ENCODE measurements around the gene FAM222A.

Gene FAM222A

DNA sequence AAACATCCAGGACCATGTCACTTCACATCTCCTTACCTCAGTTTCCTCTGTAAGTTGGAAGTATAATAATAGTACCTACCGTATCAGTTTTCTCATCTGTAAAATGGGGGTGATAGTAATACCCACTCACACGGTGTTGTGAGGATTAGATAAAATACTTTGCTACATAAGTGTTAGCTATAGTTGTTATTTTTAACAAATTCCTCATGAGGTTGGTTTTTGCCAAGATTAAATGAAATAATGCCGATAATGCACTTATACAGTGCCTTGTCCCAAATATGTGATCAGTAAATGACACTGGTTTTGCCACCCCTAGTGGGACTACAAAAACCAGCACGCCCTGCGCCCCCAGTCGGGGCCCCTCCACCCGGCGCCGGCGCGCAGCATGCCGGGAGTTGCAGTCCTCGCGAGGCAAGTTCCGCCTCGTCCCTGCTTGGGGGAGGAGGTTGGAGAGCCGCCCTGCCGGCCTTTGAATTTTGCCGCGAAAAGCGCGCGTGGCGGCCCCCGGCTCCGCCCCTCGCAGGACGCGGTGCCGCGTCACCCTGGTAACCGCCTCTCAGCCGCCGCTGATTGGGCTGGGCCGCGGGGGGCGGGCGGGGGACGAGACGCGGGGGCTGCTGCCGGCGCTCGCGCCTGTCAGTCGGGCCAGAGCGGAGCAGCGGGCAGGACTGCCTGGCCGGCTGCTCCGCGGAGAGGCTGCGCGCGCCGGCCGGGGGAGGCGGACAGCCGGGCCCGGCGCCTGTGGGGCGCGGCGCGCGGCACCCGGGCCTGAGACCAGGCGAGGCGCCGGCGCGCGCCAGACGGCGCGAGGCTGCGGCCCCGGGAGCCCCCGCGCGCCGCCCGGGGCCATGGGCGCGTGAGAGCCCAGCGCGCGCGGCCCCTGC is at the start of gene FAM222A:
Gene FAM222A (plus strand): TSS at position 639 of the 884 bp plus-strand sequence. CDS start 30,322 bp downstream, outside the sequence.
- DNase-seq, result peak; percentile 98

DNA sequence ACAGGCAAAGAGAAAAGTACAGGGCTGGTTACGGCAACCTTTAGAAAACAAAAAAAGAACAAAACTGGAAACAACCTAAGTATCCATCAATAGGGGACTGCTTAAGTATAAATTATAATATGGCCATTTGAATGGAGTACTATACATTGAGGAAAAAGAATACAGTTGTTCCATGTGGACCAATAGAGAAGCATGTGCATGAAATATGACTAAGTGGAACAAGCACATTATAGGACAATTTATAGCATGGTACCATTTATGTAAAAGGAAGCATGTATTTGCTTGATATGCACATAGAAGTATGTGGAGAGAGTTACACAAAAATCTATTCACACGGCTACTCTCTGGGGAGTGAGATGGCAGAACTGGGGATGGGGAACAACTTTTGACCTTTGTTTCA is 49.2 kb upstream of the FAM222A start:
- DNase-seq, result no peak

DNA sequence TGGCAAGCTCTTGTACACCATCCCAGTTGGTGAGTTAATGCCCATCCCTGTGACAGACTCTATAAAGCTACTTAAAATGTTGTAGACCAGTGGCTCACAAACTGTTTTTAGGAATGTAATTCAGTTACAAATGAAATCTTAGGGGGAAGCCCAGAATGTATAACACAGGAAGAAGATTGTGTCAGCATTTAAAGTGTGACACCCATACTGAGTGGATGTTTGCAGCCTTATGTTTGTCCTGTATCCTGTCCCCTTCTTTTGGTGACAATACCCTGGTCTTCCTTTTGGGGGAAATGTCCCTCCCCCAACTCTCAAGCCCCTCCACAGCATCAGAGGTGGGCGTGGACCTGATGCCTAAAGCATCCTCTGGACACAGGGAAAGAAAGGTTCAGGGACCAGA is 47.6 kb upstream of the FAM222A start:
- no peak for DNase-seq

DNA sequence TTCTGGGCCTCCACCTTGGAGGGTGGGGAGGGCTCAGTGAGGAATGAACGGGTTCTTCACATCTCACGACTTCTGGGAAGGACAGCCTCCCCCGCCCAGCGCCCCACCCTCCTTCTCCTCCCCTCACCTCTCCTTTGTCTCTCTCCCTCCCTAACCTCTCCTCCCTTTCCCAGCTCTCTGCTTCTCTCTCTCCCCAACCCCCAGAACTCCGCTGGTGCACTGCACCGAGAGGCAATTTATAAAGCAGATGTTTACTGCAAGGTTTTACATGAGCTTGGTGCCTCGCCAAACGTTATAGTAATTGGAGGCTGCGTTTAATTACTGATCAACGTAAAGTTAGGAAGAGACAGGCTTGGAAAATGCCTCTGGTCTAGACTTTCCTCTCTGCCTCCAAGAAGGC is 42.9 kb upstream of the FAM222A start:
- no peak for DNase-seq

DNA sequence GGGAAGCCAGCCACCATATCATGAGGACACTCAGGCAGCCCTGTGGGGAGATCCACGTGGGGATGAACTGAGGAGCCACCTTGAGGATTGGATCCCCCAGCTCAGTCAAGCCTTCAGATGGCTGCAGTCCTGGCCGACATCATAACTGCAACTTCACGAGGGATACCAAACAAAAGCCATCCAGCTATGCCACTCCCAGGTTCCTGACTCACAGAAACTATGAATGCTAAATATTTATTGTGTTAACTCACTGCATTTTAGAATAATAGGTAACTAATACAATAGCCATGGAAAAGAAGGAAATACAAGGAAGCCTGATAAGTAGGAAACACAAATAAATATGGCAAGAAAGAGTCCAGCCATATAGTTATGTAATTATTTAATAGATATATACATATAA is 42.1 kb upstream of the FAM222A start:
- DNase-seq, result no peak

DNA sequence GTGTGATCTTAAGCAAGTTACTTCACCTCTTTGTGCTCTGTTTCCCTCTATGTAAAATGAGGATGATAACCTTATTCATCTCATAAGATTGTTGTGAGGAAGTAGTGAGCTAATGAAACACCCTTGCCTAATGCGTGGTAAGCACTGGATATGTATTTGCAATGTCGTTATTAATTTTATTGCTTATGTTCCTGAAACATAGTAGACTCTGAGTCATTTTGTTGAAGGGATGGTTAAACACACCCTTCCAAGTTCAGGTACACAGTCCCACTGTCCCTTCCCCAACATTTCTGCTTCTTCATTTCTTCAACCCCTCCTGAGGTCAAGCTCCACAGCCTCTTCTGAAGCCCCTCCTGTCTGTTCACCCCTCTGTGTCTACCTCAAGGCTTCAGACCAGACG is 40.2 kb upstream of the FAM222A start:
- DNase-seq, result no peak

DNA sequence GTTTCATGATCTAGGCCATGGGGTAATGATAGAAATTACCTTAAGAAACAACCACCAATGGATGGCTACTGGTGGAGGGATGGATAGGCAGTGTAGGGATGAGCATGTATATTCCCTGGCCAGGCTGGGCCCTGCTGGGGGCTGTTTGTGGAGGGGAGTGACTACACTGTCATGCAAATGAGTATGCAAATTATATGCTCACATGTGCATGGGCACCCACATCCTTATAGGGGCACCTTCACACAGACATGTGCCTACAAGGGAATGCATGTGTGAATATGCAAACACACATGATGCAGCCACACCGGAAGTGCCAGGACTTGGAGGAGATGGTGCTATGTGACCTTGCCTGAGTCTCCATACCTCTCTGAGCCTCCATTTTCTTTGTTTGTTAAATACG is 39.7 kb upstream of the FAM222A start:
- no peak for DNase-seq

DNA sequence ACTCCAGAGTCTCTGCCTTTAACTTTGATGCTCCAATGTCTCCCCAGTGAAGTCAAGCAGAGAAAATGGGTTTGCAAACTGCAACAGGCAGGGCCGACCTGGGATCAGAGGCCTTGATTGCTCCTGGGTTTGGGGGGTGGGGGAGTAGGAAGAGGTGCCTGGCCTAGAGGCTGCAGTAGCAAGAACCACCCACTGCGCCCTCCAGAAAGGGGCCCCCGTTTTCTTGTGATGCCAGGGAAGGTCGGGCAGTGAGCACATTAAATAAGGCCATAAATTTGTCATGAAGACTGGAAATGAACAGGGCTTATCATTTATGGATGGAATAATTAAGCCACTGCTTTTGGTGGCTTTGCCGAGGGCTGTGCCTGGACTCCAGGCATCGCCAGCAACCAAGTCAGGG is 38.2 kb upstream of the FAM222A start:
- no peak for DNase-seq

DNA sequence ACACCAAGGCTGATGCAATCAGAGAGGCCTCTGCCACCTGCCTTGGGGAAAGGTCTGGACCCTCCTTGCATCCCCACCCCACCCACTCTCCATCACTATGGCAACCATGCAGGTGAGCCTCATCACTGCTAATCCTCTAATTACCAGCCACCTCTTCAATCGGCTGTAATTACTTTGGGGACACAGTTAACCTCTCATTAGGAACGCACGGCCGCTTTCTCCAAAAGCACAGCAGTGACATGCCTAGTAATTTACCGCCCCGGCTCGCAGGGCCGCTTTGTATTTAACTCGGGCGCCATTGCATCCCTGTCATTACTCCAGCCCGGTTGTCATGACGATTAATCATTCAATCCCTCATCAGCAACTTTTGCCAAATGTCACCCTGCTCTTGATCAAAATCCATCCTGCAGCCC is 36.3 kb upstream of the FAM222A start:
- no peak for DNase-seq

DNA sequence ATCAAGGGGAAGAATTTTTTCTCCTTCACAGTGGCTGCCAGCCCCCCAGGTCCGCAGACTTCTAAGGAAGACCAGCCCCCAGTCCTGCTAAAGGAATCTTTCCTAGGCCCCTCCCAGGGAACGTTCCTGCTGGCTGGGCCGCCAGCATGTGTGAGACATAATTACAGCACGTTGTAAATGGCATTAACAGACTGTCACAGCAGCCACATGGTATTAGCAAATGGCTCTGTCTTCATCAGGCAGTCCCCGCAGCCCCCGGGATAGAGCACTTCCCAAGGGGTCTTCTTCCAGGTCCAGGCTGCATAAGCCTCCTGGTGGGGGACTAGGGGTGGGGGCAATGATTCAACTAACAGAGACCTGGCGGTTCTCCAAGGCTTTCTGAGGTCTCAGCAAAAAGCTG is 34.9 kb upstream of the FAM222A start:
- no peak for DNase-seq

DNA sequence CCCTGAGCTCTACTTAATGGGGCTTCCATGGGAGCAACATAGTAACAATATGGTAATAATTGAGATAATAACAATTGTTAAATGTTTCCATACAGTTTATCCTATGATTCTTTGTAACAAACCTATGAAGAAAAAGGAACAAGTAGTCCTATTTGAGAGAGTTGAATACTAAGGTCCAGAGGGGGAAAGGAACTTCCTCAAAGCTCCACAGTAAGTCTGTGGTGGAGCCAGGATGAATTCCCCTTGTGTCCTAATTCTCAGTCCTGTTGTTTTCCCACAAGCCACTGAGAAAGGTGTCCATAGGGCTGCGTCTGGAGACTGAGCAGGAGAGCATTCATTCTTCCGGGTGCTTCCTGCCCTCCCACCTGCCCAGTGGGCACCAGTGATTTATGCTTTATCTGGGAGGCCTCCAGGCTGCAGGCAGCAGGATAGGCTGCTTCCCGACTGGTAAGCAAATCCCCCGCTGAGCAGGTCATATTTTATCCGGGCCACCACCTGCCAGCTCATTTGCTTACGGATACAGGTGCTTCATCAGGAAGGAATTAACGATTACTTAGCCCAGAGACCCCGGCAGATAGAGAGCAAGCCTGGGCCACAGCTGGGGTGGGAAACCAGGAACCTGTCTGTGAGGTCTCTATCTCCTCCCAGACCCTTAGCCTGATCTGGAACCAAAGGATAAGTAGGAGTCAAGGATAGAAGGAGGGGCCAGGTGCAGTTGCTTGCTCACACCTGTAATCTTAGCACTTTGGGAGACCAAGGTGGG is 33.9 kb upstream of the FAM222A start:
- DNase-seq, result no peak

DNA sequence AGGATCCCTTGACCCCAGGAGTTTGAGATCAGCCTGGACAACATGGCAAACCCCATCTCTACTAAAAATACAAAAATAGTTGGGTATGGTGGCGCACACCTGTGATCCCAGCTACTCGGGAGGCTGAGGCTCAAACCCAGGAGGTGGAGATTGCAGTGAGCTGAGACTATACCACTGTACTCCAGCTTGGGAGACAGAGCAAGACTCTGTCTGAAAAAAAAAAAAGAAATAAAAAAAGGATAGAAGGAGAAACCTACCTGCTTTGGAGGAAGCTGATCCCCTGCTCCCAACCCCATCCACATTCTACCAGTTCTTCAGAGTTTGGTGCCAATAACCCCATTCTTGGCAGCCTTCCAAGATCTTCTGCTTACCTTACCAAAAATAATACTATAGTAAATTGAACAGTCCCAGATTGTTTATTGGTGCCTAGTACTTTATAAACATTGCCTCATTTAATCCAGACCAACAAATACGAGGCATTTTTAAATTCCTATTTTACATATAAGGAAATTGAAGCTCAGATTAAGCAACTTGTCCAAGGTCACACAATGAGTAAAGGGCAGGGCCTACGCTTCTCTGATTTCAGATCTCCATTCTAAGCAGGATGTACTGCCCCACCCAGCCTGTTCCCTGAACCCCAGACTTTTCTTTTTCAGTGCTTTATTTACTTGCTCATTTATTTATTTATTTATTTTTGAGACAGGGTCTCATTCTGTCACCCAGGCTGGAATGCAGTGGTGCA is 33.2 kb upstream of the FAM222A start:
- no peak for DNase-seq

DNA sequence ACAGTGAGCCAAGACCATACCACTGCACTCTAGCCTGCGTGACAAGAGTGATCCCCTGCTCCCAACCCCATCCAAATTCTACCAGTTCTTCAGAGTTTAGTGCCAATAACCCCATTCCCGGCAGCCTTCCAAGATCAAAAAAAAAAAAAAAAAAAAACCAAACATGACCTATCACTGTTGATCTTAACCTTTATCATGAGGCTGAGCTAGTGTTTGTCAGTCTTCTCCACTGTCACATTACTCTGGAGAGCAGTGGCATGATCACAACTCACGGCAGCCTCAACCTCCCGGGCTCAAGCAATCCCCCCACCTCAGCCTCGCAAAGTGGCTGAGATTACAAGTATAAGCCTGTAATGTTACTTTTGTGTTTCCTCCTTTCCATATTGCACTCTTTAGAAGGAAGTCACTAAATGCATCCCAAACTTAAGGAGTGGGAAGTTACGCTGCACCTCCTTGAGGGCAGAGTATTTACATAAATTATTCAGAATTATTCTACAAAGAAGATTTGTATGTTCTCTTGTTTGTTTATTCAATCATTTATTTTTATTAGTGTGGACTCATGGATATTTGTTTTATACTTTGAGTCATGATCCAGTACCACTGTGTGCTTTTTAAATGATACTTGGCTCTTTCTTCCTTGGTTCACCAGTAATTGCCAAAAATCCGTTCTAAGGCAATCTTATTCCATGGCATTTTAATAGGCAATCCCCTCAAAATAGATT is 31.5 kb upstream of the FAM222A start:
- DNase-seq, result no peak

DNA sequence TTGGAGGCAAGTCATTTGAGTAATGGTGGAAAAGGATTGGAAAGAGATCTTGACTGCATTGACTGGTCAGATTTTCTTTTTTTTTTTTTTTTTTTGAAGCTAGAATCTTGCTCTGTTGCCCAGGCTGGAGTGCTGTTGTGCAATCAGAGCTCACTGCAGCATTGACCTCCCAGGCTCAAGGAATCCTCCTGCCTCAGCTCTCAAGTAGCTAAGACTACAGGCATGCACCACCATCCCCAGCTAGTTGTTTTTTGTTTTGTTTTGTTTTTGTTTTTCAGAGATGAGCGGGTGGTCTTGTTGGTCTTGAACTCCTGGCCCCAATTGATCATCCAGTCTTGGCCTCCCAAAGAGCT is 30.9 kb upstream of the FAM222A start:
- DNase-seq, result no peak

DNA sequence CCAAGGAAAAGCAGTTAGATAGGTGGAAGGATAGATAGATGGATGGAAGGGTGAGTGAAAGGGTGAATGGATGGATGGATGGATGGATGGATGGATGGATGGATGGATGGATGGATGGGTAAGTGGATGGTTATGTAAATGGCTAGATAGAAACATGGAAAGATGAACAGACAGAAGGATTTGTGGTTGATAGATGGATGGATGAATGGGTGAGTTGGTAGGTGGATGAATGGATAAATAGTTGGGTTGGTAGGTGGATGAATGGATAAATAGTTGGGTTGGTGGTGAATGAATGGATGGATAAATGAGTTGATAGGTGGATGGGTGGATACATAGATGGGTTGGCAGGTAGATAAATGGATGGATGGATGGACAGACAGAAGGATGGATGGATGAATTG is 30.3 kb upstream of the FAM222A start:
- DNase-seq, result no peak

DNA sequence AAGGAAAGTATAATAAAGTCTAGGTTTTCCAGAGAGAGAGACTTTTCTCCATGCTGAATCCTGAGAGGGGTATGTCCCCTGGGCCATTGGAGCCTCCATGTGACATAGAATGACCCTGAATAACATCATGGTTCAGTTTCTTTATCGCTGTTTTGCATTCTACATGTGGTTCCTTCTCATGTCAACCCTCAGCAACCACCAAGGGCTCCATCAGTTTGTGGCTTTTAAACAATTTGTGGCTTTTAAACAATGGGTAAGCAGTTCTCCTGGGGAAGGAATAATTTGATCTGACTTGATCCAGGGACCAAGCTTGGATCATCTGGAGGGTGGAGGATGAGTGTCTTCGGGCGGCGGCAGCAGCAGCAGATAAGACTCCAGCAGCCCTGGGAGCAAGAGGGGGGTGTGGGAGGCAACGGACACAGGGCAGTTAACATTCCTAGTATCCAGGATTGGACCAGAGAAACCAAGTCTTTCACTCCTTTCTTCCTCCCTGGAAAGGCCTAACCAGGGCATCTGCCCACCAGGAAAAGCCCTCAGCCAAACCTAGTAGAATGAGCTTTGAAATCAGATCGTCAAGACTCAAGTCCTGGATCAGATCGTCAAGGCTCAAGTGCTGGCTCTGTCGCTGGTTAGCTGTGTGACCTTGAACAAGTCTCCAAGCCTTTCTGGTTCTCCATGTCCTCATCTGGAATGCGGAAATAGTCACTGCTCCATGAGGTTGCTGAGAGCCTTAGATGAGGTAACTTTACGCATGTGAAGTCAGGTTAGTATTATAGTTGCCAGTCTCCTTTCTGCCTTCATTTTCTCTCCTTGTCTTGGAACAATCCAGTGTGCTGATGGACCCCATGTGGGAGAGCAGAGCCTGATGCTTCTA is 27.8 kb upstream of the FAM222A start:
- no peak for DNase-seq

DNA sequence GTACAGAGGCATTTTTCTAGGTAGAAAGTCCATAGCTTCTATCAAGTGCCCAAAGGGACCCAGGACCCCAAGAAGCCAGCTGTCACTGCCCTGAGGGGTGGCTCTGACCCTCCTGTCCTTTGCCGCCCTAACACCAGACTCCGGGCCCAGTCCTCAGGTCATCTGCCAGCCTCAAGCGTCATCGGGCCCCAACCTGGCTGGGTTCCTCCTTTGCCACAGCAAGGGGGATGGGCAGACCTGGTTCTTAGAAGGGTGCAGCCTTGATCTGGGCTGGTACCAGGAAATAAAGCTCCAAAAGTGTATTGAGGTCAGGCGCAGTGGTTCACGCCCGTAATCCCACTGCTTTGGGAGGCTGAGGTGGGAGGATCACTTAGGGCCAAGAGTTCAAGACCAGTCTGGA is 27.1 kb upstream of the FAM222A start:
- DNase-seq, result no peak

DNA sequence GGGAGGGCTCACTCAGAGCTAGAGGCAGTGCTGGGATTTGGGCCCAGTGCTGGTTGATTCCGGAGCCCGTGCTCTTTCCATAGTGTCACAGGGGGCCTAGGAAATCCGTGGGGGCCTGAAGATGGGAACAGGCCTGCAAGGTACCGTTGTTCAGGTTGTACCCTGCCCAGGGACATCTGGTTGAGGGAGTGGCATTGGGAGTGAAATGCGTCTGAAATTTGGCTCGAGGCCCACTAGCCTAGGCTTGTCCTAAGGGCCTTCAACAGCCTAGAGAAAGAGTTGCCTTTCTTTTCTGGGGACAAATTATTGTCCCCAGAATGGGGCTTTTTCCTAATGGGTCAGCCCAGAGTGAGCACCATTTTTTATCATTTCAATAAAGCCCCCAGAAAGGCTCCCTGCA is 26.4 kb upstream of the FAM222A start:
- DNase-seq, result no peak

DNA sequence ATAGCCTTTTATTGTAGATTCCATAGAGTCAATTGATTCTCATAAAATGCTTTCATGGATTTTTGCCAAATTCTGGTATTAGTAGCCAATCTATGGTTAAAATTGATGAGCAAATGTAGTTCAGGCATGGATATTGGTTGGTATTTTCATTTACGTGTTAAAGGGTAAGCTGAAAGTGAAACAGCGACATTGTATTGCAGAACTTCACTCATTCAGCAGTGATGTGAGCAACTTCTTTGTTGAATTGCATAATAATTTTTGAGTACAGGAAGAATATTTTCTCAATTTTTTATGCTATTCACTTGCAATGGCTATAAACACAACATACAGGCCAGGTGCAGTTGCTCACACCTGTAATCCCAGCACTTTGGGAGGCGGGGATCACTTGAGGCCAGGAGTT is 24.2 kb upstream of the FAM222A start:
- DNase-seq, result no peak

DNA sequence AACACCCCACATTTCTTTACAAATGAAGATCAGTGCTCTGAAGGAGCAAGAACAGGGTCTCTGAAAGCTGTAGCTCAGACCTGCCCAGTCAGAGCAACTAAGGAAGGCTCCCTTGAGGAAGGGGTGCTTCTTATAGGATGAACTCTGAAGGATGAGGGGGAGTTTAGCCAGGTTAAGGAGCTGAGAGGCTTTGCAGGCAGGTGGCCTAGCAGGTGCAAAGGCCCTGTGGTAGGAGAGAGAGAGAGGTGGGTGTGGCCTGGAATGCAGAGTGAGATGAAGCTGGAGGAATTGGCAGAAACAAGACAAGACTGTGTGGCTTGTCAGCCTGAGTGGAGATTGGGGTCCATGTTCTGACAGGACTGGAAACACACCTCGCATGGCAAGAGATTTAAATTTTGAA is 20.5 kb upstream of the FAM222A start:
- DNase-seq, result no peak

DNA sequence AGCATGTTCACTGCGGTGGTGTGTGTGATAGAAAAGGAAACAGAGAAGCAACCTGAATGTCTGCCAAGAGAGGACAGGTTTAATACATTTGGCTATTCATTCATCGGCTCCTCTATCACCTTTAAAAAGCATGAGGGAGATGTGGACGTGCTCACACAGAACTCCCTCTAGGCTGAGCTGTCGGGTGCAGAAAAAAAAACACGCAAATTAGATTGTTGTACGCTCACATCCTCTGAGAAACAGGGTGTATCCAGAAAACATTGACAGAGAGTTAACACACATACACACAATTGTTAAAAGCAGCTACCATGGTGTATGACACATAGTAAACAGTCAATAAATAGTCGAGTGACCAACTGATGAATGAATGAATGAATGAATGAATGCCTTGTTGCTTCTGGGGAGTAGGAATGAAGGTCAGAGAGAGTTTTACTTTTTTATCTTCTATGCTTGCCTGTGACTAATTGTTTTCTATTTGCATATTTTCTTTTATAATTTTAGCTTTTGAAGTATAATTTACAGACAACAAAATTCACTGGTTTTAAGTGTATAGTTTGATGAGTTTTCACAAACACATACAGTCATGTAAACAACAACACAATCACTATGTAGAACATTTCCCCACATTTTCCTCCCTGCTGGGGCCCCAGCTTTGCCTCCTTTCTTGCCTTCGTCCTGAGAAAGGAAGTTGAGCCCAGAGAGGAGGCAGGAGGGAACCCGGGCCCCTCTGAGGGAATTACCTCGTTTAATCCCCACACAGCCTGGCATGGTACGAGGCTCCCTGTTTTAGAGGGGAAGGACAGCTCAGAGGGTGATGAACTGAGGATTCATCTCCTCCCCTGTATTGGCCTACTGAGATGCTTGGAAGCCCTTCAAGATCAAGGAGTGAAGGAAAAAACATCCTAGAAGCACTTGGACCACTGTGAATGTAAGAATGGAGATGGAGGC is 19.7 kb upstream of the FAM222A start:
- DNase-seq, result no peak

Data from CD4-positive, alpha-beta T cell treated with Interleukin-4 for 4 hours (primary cell).